ENCODE results near the gene TRAT1.

TRAT1 gene

GRCh38 chr3:108897883-108898282, 75.3 kb downstream of the TRAT1 start:
- TF ChIP-seq SIN3A (IDR thresholded peaks at IDR 0.05; ENCODE audit: borderline replicate concordance, insufficient read depth, low read length): no peak
- TF ChIP-seq TAF1 (IDR thresholded peaks at IDR 0.05; ENCODE audit: borderline replicate concordance, insufficient read depth, low read length): no peak
- no peak for TF ChIP-seq REST (IDR thresholded peaks at IDR 0.05; ENCODE audit: insufficient read depth in 1 of 2, low read depth in 2 of 2, low read length in 2 of 2)
- no peak for TF ChIP-seq FOXP2 (optimal IDR thresholded peaks at IDR 0.05; ENCODE audit: borderline replicate concordance, extremely low read depth, extremely low read length, insufficient read depth)
- no peak for TF ChIP-seq POLR2AphosphoS5 (IDR thresholded peaks at IDR 0.05; ENCODE audit: low read depth, low read length)

GRCh38 chr3:108899530-108899929, 76.9 kb downstream of the TRAT1 start:
- TF ChIP-seq POLR2AphosphoS5 (IDR thresholded peaks at IDR 0.05; ENCODE audit: low read depth, low read length): no peak
- TF ChIP-seq FOXP2 (optimal IDR thresholded peaks at IDR 0.05; ENCODE audit: borderline replicate concordance, extremely low read depth, extremely low read length, insufficient read depth): no peak
- no peak for TF ChIP-seq SIN3A (IDR thresholded peaks at IDR 0.05; ENCODE audit: borderline replicate concordance, insufficient read depth, low read length)
- no peak for TF ChIP-seq TAF1 (IDR thresholded peaks at IDR 0.05; ENCODE audit: borderline replicate concordance, insufficient read depth, low read length)
- TF ChIP-seq REST (IDR thresholded peaks at IDR 0.05; ENCODE audit: insufficient read depth in 1 of 2, low read depth in 2 of 2, low read length in 2 of 2): no peak

Measured in PFSK-1 (cell line).